HCT116 (cell line): ENCODE results near the gene OTOG. TPM values are rescaled to one million over a fixed set of nuclear protein-coding genes. Genes with fewer than 3 reads are reported as not detected.

Source experiments
- ATAC-seq: fragments of 200-7000 bp; cut with Tn5 transposase; 2 replicates; pipeline ENCODE4 v1.9.1; 2020; ENCODE audit warnings: mild to moderate bottlenecking, moderate library complexity
- BruUV-seq: library from RNA; stranded (reverse); fragments of 400-500 nt; replicated peaks from 2 replicates; lab custom pipeline; 2021; lab: Mats Ljungman, UMichigan
- CTCF ChIA-PET: fragments of 300-600 bp; sonication (Branson Sonifier 250); formaldehyde crosslinking; loops from one replicate; lab custom pipeline; 2021; ENCODE audit warnings: antibody characterized with exemption; lab: Charles Lee
- POLR2A ChIA-PET: fragments of 300-600, 350-600 bp; sonication (Branson Sonifier 250); formaldehyde crosslinking; loops from one replicate; lab custom pipeline; 2021; ENCODE audit warnings: antibody characterized with exemption; lab: Charles Lee
- RAD21 ChIA-PET, 2 experiments: fragments of 300-600 bp; sonication (Branson Sonifier 250); formaldehyde crosslinking; loops; one replicate each; lab custom pipeline; 2023; ENCODE audit warnings: low total read pairs in 2 of 2; ENCODE audit not compliant: uncharacterized antibody in 2 of 2, unreplicated experiment in 2 of 2, low non-redundant PET in 1 of 2; lab: Charles Lee
- DNase-seq: peaks from one replicate; pipeline ENCODE4 v3.0.0-alpha.2; 2010; ENCODE audit warnings: low read depth, low spot score
- H2AFZ ChIP-seq: fragments of 200-600 bp; shearing (Covaris generic), sonication (generic); 2 replicates; pipeline ENCODE4 v1.6.1; 2017; ENCODE audit warnings: low read depth, mixed run types, mixed read lengths, antibody characterized with exemption, low read length; ENCODE audit not compliant: poor library complexity, severe bottlenecking
- H3K27ac ChIP-seq: 2 replicates; pipeline ENCODE4 v1.5.1; 2012; ENCODE audit warnings: low read depth, low read length
- H3K27me3 ChIP-seq: fragments of 200-600 bp; sonication (generic); 2 replicates; pipeline ENCODE4 v1.6.1; 2016; ENCODE audit warnings: mixed run types, low read length, mixed read lengths; ENCODE audit not compliant: insufficient read depth
- H3K36me3 ChIP-seq, 2 experiments: fragments of 200-500 bp in 1 of 2; fragments of 200-600 bp in 1 of 2; sonication (Bioruptor generic) in 1 of 2; sonication (generic) in 1 of 2; 2 replicates each; pipeline versions ENCODE4 v1.5.1 to v1.6.1; 2014 to 2016; ENCODE audit warnings: low read length in 2 of 2, inconsistent platforms in 1 of 2, mixed read lengths in 1 of 2, mixed run types in 1 of 2; ENCODE audit not compliant: insufficient read depth in 2 of 2, control insufficient read depth in 1 of 2
- H3K4me1 ChIP-seq, 2 experiments: fragments of 200-600 bp in 1 of 2; sonication (generic) in 1 of 2; 2 replicates each; pipeline versions ENCODE4 v1.5.1 to v1.6.1; 2012 to 2017; ENCODE audit warnings: low read length in 2 of 2, inconsistent platforms in 1 of 2, mild to moderate bottlenecking in 1 of 2, mixed read lengths in 1 of 2, mixed run types in 1 of 2, moderate library complexity in 1 of 2; ENCODE audit not compliant: insufficient read depth in 2 of 2, control insufficient read depth in 1 of 2
- H3K4me2 ChIP-seq: fragments of 200-600 bp; sonication (generic); 2 replicates; pipeline ENCODE4 v1.6.1; 2017; ENCODE audit warnings: mixed run types, low read length, mixed read lengths
- H3K4me3 ChIP-seq, 2 experiments: fragments of 200-600 bp in 1 of 2; sonication (generic) in 1 of 2; replicated peaks in 1 of 2; 2 replicates each; pipeline ENCODE4 v1.5.1; 2011 to 2016; ENCODE audit warnings: low read length in 2 of 2, control low read depth in 1 of 2, low read depth in 1 of 2, mild to moderate bottlenecking in 1 of 2, mixed read lengths in 1 of 2, mixed run types in 1 of 2
- H3K79me2 ChIP-seq: fragments of 200-600 bp; sonication (generic); 2 replicates; pipeline ENCODE4 v1.6.1; 2017; ENCODE audit warnings: mild to moderate bottlenecking, mixed run types, low read length, moderate library complexity, mixed read lengths; ENCODE audit not compliant: insufficient read depth
- H3K9ac ChIP-seq: fragments of 200-600 bp; sonication (generic); 2 replicates; pipeline ENCODE4 v1.6.1; 2016; ENCODE audit warnings: low read length, mixed read lengths
- H3K9me2 ChIP-seq: fragments of 200-600 bp; sonication (generic), shearing (Covaris generic); 2 replicates; pipeline ENCODE4 v1.6.1; 2017; ENCODE audit warnings: mixed run types, mild to moderate bottlenecking, moderate library complexity; ENCODE audit not compliant: insufficient read depth
- H3K9me3 ChIP-seq, 2 experiments: fragments of 200-500 bp in 1 of 2; fragments of 200-600 bp in 1 of 2; sonication (Bioruptor generic) in 1 of 2; sonication (generic) in 1 of 2; 2 replicates each; pipeline ENCODE4 v1.6.1; 2014 to 2017; ENCODE audit warnings: low read length in 2 of 2, mixed read lengths in 2 of 2, inconsistent platforms in 1 of 2, low read depth in 1 of 2, mild to moderate bottlenecking in 1 of 2, mixed run types in 1 of 2, moderate library complexity in 1 of 2; ENCODE audit not compliant: control insufficient read depth in 1 of 2, insufficient read depth in 1 of 2
- H4K20me1 ChIP-seq: fragments of 200-600 bp; sonication (generic), shearing (Covaris generic); 2 replicates; pipeline ENCODE4 v1.6.1; 2017; ENCODE audit warnings: mixed run types, mild to moderate bottlenecking, moderate library complexity; ENCODE audit not compliant: insufficient read depth
- CEBPB ChIP-seq: IDR thresholded peaks from 2 replicates; pipeline ENCODE4 v1.6.1; 2012; ENCODE audit warnings: low read depth
- CTCF ChIP-seq, 3 experiments: fragments of 200-600 bp in 1 of 3; sonication (generic) in 1 of 3; IDR thresholded peaks in 2 of 3; conservative IDR thresholded peaks in 1 of 3; 2 replicates each; pipeline ENCODE4 v1.5.1; 2012 to 2017; ENCODE audit warnings: low read depth in 2 of 3, low read length in 2 of 3, antibody characterized with exemption in 1 of 3, borderline replicate concordance in 1 of 3, control low read depth in 1 of 3, mild to moderate bottlenecking in 1 of 3, mixed read lengths in 1 of 3, mixed run types in 1 of 3, moderate library complexity in 1 of 3; ENCODE audit not compliant: insufficient read depth in 1 of 3
- EGR1 ChIP-seq: IDR thresholded peaks from 2 replicates; pipeline ENCODE4 v1.6.1; 2012; ENCODE audit warnings: low read depth
- ELF1 ChIP-seq: IDR thresholded peaks from 2 replicates; pipeline ENCODE4 v1.6.1; 2012; ENCODE audit warnings: low read depth, borderline replicate concordance
- EZH2phosphoT487 ChIP-seq: fragments of 200-600 bp; IDR thresholded peaks from 2 replicates; pipeline ENCODE4 v1.6.1; 2018; ENCODE audit warnings: antibody characterized with exemption, borderline replicate concordance
- FOSL1 ChIP-seq: IDR thresholded peaks from 2 replicates; pipeline ENCODE4 v1.6.1; 2012; ENCODE audit warnings: low read depth
- JUND ChIP-seq: IDR thresholded peaks from 2 replicates; pipeline ENCODE4 v1.6.1; 2012
- MAX ChIP-seq: IDR thresholded peaks from 2 replicates; pipeline ENCODE4 v1.6.1; 2012
- POLR2A ChIP-seq: IDR thresholded peaks from 2 replicates; pipeline ENCODE4 v1.7.0; 2011; ENCODE audit warnings: borderline replicate concordance; ENCODE audit not compliant: insufficient read depth, insufficient read length; ENCODE audit errors: extremely low read depth
- RAD21 ChIP-seq: IDR thresholded peaks from 2 replicates; pipeline ENCODE4 v1.6.1; 2012; ENCODE audit warnings: low read depth, mild to moderate bottlenecking
- REST ChIP-seq: IDR thresholded peaks from 2 replicates; pipeline ENCODE4 v1.6.1; 2012; ENCODE audit warnings: low read depth
- SIN3A ChIP-seq: IDR thresholded peaks from 2 replicates; pipeline ENCODE4 v1.6.1; 2012; ENCODE audit warnings: low read depth
- SRF ChIP-seq: IDR thresholded peaks from 2 replicates; pipeline ENCODE4 v1.6.1; 2012; ENCODE audit warnings: low read depth
- TCF7L2 ChIP-seq: IDR thresholded peaks from 2 replicates; pipeline ENCODE4 v1.7.0; 2011; ENCODE audit warnings: borderline replicate concordance, inconsistent platforms; ENCODE audit not compliant: insufficient read depth, insufficient read length; ENCODE audit errors: extremely low read depth
- ZBTB33 ChIP-seq: IDR thresholded peaks from 2 replicates; pipeline ENCODE4 v1.6.1; 2011; ENCODE audit warnings: mild to moderate bottlenecking, low read length, moderate library complexity; ENCODE audit not compliant: insufficient replicate concordance; ENCODE audit errors: extremely low read depth
- ZFX ChIP-seq: fragments of 450-650 bp; IDR thresholded peaks from 2 replicates; pipeline ENCODE4 v1.6.1; 2017
- ZNF274 ChIP-seq: fragments of 200-500 bp; sonication (Bioruptor generic); IDR thresholded peaks from 2 replicates; pipeline ENCODE4 v1.6.1; 2014; ENCODE audit warnings: mild to moderate bottlenecking, low read depth, low read length, inconsistent platforms
- intact Hi-C: fragments of 100-400 bp; cut with micrococcal nuclease; formaldehyde crosslinking; loops from 2 replicates; pipeline ENCODE4 v1.10.0; 2022
- total RNA-seq: library from RNA; stranded (reverse); gene quantifications from one replicate; pipeline ENCODE4 v1.2.1, GENCODE V29; 2021; ENCODE audit not compliant: unreplicated experiment

Gene OTOG
- total RNA-seq, 1 experiment from 2014 or later, result 0.07 TPM

- H3K9me3 ChIP-seq, result no peaks in the 10 kb centered on the region
- BruUV-seq, result no TSS peak
- no peaks in the 10 kb centered on the region for H3K27me3 ChIP-seq
- no peak for TF ChIP-seq SRF
- TF ChIP-seq CEBPB, result no peak
- no peak for TF ChIP-seq REST
- TF ChIP-seq EZH2phosphoT487, result no peak
- TF ChIP-seq MAX, result no peak
- no peak for TF ChIP-seq ZBTB33
- TF ChIP-seq TCF7L2, result no peak
- TF ChIP-seq EGR1, result no peak
- no peak for TF ChIP-seq JUND
- no peak for TF ChIP-seq FOSL1
- TF ChIP-seq POLR2A, result no peak
- no peak for TF ChIP-seq SIN3A
- no peak for TF ChIP-seq ZNF274
- TF ChIP-seq CTCF (IDR thresholded peaks at IDR 0.05 in 2 of 3, conservative IDR thresholded peaks at IDR 0.05 in 1 of 3; ENCODE audit: borderline replicate concordance in 1 of 3, insufficient read depth in 1 of 3, low read depth in 2 of 3, low read length in 2 of 3), result no peak
- TF ChIP-seq ELF1, result no peak
- TF ChIP-seq RAD21, result no peak
- no peak for TF ChIP-seq ZFX
- no peaks in the 10 kb centered on the region for H3K36me3 ChIP-seq
- no peak for ATAC-seq
- H3K4me1 ChIP-seq, result no peaks in the 10 kb centered on the region
- ChIA-PET CTCF (no interaction called here), RAD21 (no interaction called here), POLR2A (no interaction called here)
- no peak overlapping the region for H3K9ac ChIP-seq
- no peaks in the 10 kb centered on the region for H4K20me1 ChIP-seq
- intact Hi-C loops, result no loop called here
- H2AFZ ChIP-seq, result no peak overlapping the region
- no peak overlapping the region for H3K27ac ChIP-seq
- H3K79me2 ChIP-seq, result no peaks in the 10 kb centered on the region
- H3K4me2 ChIP-seq, result no peak overlapping the region
- no peak overlapping the region for H3K4me3 ChIP-seq
- H3K9me2 ChIP-seq, result no peaks in the 10 kb centered on the region
- no peak for DNase-seq
Observed at GRCh38 chr11:17637901-17638300, 90.8 kb downstream of the OTOG start.
